Heart left ventricle (tissue), 13 donors: ENCODE results near the gene ETV6.

Source experiments
- CTCF ChIP-seq, 12 donors: fragments of 200-600 bp; sonication (generic) in 4 of 12; IDR thresholded peaks; one replicate each; pipeline versions ENCODE4 v1.5.0 to v1.8.0; 2018 to 2022; ENCODE audit warnings: antibody characterized with exemption in 12 of 12, mild to moderate bottlenecking in 5 of 12
- POLR2A ChIP-seq, 2 donors: fragments of 450-650 bp; IDR thresholded peaks; one replicate each; pipeline ENCODE4 v1.6.1; 2017; ENCODE audit warnings: antibody characterized with exemption in 2 of 2, mild to moderate bottlenecking in 2 of 2, moderate library complexity in 2 of 2
- donor health status: ischemic (EF 13 %, LVEDD 7.1; RV severe dilation, severe dysfunction).
- donor health status: DM: no; HTN: yes; CAD: no.
- donor health status: DM: no; HTN: no; CAD: no.
- donor health status: ischemic (EF 25% LVEDD 6.9; RV normal size, moderate dysfunction).
- donor health status: ischemic (EF 25% LVEDD 5.7; RV mildly dilated, moderate dysfunction).
- donor health status: ischemic (EF 35%, LVEDD 5.7; RV mildly dilated, moderate dysfunction).
- donor health status: nonischemic (EF 11% LVEDD 7.7; RV severe dilation, severe dysfunction).
- donor health status: DM: yes; HTN: yes; CAD: no.
- donor health status: PGD.
- donor health status: ischemic (EF 29% LVEDD 5.4; RV normal size, mild dysfunction).
- donor health status: nonischemic (EF 23%, LVEDD 6.1; RV moderate dilation, normal function).

- no peak for TF ChIP-seq POLR2A (IDR thresholded peaks at IDR 0.05)
- no peak for TF ChIP-seq CTCF (IDR thresholded peaks at IDR 0.05)
Observed at GRCh38 chr12:11727133-11727664, 77.7 kb downstream of the ETV6 start.
